Measurements from ENCODE around the gene POTEM.
"Not testable (repeated sequence)": the region's sequence is repeated elsewhere in the genome, so short reads cannot be mapped to it uniquely, and the experiment has no call there.

POTEM gene

GRCh38 chr14:19038060-19038664, 70.9 kb downstream of the POTEM start:
- H3K36me3 ChIP-seq (ENCODE audit: low read depth); DNase-seq (ENCODE audit: low spot score); H3K9me3 ChIP-seq (ENCODE audit: severe bottlenecking); H3K4me3 ChIP-seq (ENCODE audit: severe bottlenecking); ATAC-seq (ENCODE audit: low read depth); H3K27me3 ChIP-seq (ENCODE audit: insufficient read depth, poor library complexity, severe bottlenecking); H3K27ac ChIP-seq (ENCODE audit: poor library complexity, severe bottlenecking); H3K4me1 ChIP-seq (ENCODE audit: insufficient read depth, poor library complexity, severe bottlenecking): not testable (repeated sequence)

DNA sequence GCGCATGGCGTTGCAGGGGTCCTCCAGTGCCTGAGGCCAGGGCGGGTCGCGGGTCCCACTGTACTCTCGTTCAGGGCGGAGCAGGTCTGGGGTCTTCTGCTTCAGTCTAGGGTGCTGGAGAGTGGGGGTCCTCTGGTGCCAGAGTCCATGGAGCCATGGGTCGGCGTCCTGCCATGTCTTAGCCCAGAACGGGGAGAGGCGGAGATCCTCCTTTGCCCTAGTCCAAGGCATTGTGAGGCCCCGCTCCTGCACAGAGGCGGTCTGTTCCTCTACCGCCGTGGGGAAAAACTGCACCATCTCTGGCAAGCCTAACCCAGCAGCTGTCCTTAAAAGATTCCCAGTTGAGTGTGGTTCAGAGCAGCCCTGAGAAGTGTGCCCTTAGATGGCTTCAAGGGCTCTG, 71.6 kb downstream of the POTEM start:
- H3K27ac ChIP-seq (ENCODE audit: poor library complexity, severe bottlenecking); H3K4me3 ChIP-seq (ENCODE audit: severe bottlenecking); H3K4me1 ChIP-seq (ENCODE audit: insufficient read depth, poor library complexity, severe bottlenecking); H3K9me3 ChIP-seq (ENCODE audit: severe bottlenecking); H3K36me3 ChIP-seq (ENCODE audit: low read depth); DNase-seq (ENCODE audit: low spot score); H3K27me3 ChIP-seq (ENCODE audit: insufficient read depth, poor library complexity, severe bottlenecking); ATAC-seq (ENCODE audit: low read depth): not testable (repeated sequence)

DNA sequence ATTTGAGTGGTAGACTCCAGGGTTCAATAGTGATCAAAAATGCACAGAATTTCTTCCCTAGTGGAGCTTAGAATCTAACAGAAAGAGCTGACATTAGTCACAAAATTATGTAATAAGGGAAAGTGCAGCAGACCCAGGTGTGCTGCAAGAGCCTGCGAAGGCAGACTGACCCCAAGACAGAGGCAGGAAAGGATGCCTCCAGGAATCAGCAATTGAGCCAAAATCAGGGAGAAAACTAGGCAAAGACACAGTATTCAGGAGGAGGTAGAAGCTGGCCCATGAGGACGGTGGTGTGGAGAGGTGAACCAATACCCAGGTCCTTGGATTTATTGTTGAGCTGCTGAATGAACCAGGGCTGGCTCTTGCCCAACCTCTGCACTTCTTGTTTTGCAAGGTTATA, 76.2 kb downstream of the POTEM start:
- not testable (repeated sequence) for H3K4me1 ChIP-seq (ENCODE audit: insufficient read depth, poor library complexity, severe bottlenecking); H3K27me3 ChIP-seq (ENCODE audit: insufficient read depth, poor library complexity, severe bottlenecking); DNase-seq (ENCODE audit: low spot score); H3K9me3 ChIP-seq (ENCODE audit: severe bottlenecking); H3K27ac ChIP-seq (ENCODE audit: poor library complexity, severe bottlenecking); H3K4me3 ChIP-seq (ENCODE audit: severe bottlenecking); H3K36me3 ChIP-seq (ENCODE audit: low read depth); ATAC-seq (ENCODE audit: low read depth)

Data from RWPE2 (cell line).